Activated T-helper 1 cell treated with anti-CD3 and anti-CD28 coated beads, Interleukin-12 subunit alpha, Interleukin-12 subunit beta, Interleukin-2, Interleukin-4 antibody, amounts not matched to agents 30 ng/mL and 10 ng/mL and 1 ng/mL, durations not matched to agents 14 hours and 24 hours and 36 hours (primary cell): ENCODE results near the gene DCLK1. TPM values are rescaled to one million over a fixed set of nuclear protein-coding genes. Genes with fewer than 3 reads are reported as not detected.

Experiments
- total RNA-seq: library from RNA; stranded (reverse); gene quantifications from 2 replicates; pipeline ENCODE4 v1.2.3, GENCODE V29; 2022

DCLK1 gene
- total RNA-seq, 1 donor from 2014 or later, result not detected

Other genes with a start within 250 kb of the DCLK1 start
- not detected in 2 replicates for gene SOHLH2, start 83.2 kb upstream of the DCLK1 start, total RNA-seq
- 0.07 TPM in 1 of 2 replicates, not detected in the other for gene CCDC169, start 166.4 kb upstream of the DCLK1 start, total RNA-seq
- gene SPART, start 215.0 kb upstream of the DCLK1 start, total RNA-seq, result 28.0 and 28.7 TPM in 2 replicates